Kidney tubule cell (primary cell): Measurements from ENCODE around the gene RAB3IL1.

Experiments used
- DNase-seq: peaks from one replicate; pipeline ENCODE4 v3.0.0-alpha.2; 2018; ENCODE audit warnings: low spot score

Gene RAB3IL1

DNA sequence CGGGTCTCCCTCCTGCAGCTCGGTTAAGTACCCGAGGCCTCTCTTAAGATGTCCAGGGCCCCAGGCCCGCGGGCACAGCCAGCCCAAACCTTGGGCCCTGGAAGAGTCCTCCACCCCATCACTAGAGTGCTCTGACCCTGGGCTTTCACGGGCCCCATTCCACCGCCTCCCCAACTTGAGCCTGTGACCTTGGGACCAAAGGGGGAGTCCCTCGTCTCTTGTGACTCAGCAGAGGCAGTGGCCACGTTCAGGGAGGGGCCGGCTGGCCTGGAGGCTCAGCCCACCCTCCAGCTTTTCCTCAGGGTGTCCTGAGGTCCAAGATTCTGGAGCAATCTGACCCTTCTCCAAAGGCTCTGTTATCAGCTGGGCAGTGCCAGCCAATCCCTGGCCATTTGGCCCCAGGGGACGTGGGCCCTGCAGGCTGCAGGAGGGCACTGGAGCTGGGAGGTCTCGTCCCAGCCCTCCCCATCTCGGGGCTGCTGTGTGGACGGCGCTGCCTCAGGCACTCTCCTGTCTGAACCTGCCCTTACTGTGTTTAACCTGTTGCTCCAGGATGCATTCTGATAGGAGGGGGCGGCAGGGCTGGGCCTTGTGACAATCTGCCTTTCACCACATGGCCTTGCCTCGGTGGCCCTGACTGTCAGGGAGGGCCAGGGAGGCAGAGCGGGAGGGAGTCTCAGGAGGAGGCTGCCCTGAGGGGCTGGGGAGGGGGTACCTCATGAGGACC is 51.0 kb downstream of the RAB3IL1 start:
- DNase-seq = no peak

DNA sequence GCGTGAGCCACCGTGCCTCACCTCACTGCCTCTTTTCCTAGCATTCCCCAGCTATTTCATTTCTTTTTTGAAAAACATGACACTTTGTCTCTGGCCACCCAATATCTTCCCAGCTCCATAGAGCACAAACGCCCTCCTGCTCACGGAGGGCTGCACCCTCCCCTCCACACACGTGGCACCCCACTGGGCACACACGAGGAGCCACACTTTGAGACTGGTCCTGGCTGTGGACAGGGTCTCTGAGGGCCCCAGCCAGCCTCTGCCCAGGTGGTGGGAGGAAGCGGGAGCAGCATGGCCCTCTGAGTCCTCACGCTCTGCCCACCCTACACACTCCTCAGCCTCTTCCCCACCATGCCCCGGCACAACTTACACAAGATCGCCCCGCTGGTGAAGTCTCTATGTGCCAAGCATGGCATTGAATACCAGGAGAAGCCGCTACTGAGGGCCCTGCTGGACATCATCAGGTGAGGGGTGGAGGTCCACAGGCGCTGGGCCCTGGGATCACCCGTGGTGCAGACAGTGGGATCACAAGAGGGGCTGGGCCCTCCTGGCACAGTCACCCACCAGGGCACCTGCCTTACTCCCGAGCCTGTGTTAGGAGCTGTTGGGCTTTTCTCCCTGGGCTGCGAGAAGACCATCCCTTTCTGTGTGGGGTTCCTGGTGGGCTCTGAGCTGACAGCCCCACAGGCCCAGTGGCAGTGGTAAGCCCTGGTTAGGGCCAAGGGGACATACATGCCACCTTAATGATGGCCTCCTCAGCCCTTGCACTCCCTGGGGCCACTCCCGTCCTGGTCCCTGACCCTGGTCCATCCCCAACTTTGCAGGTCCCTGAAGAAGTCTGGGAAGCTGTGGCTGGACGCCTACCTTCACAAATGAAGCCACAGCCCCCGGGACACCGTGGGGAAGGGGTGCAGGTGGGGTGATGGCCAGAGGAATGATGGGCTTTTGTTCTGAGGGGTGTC is 52.3 kb downstream of the RAB3IL1 start:
- no peak for DNase-seq

- no peak for DNase-seq
Observed at GRCh38 chr11:61863548-61864081, 53.8 kb downstream of the RAB3IL1 start.

- peak; percentile 59 for DNase-seq
Observed at GRCh38 chr11:61862714-61863547, 54.4 kb downstream of the RAB3IL1 start.

- no peak for DNase-seq
Observed at GRCh38 chr11:61861634-61862033, 55.7 kb downstream of the RAB3IL1 start.

- DNase-seq = peak; percentile 25
Observed at GRCh38 chr11:61860054-61860903, 57.1 kb downstream of the RAB3IL1 start.

DNA sequence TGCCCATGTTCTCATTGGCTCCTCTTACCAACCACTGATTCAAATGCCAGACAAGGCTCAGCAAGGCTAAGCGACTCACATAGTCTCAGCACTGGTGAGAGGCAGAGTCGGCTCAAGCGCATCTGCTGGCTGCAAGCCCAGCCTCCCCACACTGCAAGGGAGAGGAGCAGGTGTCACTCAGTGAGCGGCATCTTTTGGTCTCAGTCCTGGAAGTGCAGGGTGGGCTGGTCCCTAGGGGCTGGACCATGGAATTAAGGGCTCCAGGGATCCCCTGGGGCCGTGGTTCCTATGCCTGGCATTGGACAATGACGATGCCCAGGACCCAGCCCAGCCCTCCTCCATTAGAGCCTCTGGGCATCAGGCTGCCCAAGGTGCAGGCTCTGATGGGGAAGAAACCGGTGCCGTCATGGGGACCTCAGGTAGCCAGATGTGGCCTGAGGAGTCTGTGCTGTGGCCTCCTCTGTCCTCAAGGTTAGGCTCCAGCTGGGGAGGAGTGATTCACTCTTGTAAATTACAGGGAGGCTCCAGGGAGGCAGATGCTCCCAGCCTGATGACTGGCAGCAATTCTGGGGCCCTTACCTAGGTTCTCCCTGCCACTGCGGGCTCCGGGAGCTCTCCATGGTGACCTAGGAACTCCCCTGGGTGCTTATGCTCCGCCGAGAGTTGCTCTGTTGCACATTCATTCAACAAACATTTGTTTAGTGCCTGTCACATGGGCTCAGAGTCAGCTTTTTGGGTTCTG is 61.3 kb downstream of the RAB3IL1 start:
- DNase-seq = peak; percentile 46

GRCh38 chr11:61854966-61855714 is 62.2 kb downstream of the RAB3IL1 start:
- no peak for DNase-seq

DNA sequence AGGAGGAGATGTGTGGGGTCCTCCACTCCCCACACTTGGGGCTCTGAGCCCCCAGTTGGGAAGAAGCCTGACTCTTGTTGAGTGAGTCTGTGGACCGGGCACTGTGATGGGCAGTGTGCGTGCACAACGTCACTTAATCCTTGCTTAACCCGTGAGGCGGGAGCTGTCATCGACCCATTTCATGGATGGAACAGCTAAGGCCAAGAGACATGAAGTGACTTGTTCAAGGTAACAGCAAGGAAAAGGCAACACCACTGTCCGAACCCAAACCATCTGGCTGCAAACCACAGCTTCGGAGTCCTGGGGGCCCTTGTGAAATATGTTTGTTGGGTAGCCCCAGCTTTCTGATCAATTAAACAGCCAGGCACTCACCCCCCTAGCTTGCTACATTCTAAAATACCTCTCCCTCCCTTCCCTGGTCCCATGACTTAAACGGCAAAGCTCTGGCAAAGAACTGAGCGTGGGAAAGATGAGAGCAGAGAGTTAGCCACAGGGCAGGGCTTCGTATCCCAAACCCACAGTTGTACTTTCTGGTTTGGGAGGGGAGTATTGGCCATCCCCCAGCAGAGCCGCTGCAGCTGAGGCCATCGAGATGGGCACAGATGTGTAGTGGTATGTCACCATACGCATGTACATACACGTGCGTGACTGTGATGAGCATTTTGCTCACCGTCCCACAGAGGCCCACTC is 63.0 kb downstream of the RAB3IL1 start:
- no peak for DNase-seq

- no peak for DNase-seq
Observed at GRCh38 chr11:61853698-61854169, 63.6 kb downstream of the RAB3IL1 start.

DNA sequence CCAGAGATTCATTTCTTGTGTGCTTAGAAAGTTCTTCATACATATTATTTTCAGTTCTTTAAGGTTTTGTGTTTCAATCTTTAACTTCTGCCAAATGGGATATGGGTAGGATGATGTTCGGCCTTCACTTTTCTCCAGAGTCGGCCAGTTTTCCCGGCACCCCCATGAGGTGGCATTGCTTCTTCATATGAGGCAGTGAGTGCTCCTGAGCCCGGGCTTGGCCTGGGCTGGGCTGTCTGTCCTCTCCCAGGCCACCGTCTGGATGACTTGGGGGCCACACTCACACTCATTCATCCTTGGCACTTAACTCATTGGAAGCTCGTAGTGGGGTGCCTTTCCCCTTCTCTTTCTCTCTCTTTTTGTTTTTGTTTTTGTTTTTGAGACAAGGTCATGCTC is 65.5 kb downstream of the RAB3IL1 start:
- DNase-seq = no peak

DNA sequence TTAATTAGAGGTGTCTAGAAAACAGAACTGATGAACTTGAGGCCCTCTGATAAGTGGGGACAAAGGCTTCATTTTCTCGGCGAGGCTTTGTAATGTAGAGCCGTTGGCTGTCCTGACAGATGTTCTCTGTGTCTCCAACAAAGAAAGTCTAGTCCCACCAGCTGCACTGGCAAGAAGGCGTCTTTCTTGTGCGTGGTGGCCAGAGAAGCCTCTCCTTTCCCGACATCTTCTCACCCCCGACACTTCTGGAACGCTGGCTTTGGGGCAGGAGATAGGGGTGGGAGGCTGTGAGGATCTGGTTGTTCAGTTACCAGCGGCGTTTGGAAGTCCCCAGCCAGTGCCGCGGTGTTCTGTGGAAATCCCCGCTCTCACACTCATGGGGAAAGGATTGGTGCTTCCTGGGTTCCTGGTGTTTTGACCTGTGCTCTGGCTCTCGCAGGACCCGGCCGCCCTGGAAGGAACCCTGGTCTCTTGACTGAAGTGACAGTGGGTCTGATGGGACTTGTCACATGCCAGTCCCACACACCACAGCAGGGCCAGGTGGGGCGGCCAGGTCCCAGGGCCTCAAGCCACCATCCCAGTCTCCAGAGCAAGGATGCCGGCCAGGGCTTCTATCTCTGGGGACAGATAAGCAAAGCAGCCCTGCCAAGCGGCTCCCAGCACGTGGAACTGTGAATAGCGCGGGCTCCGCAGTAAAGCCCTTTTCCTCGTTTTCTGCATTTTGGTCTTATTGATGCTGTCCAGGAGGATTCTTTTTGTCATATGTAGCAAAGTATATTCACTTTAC is 66.1 kb downstream of the RAB3IL1 start:
- DNase-seq = peak; percentile 11

- no peak for DNase-seq
Observed at GRCh38 chr11:61850687-61851086, 66.7 kb downstream of the RAB3IL1 start.

DNA sequence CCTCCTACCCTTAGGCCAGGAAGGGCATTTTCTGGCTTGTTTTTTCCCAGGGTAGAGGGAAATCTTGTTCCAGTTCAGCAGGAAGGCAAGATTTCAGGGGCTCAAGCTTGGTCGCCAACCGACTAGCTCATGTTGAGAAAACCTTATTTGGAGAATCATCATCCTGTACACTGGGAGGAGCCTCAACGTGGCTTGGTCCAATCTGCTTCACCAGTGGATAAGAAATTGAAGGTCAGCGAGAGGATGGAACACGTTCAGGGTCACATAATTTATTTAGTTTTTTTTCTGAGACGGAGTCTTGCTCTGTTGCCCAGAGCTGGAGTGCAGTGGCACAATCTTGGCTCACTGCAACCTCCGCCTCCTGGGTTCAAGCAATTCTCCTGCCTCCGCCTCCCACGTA is 68.7 kb downstream of the RAB3IL1 start:
- no peak for DNase-seq

GRCh38 chr11:61847914-61848581 is 69.3 kb downstream of the RAB3IL1 start:
- DNase-seq = no peak
